ENCODE data around the gene NOTCH2.

DNA sequence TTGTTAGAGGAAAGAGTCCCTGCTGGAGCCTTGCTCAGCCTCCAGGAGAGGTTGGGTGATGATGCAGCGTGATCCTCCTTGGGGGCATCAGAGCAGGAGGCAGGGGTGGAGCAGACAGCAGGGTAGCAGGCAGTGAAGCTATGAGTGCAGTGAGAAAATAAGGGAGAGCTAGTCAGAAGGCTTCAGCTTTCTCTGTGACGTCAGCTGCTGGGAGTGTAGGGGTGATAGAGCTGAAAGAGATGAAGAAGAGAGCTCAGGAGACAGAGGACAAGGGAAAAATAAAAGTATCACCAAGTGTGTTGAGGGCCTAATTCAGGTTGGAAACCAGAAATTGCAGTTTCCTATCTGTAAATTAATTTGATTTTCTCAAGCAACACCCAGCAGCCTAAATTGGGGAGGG, 170.9 kb downstream of the NOTCH2 start:
- TF ChIP-seq, protein P1, sequence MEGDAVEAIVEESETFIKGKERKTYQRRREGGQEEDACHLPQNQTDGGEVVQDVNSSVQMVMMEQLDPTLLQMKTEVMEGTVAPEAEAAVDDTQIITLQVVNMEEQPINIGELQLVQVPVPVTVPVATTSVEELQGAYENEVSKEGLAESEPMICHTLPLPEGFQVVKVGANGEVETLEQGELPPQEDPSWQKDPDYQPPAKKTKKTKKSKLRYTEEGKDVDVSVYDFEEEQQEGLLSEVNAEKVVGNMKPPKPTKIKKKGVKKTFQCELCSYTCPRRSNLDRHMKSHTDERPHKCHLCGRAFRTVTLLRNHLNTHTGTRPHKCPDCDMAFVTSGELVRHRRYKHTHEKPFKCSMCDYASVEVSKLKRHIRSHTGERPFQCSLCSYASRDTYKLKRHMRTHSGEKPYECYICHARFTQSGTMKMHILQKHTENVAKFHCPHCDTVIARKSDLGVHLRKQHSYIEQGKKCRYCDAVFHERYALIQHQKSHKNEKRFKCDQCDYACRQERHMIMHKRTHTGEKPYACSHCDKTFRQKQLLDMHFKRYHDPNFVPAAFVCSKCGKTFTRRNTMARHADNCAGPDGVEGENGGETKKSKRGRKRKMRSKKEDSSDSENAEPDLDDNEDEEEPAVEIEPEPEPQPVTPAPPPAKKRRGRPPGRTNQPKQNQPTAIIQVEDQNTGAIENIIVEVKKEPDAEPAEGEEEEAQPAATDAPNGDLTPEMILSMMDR (IDR thresholded peaks at IDR 0.05; ENCODE audit: poor library complexity): no peak
- no peak for TF ChIP-seq EZH2phosphoT487 (IDR thresholded peaks at IDR 0.05; ENCODE audit: low read depth, severe bottlenecking, unreplicated experiment)
- no peak for TF ChIP-seq EZH2 (IDR thresholded peaks at IDR 0.05; ENCODE audit: borderline replicate concordance)

All from hepatocyte (in vitro differentiated cells).